HG03280 (cell line): ENCODE data around the gene POLR3G.

ENCODE experiments used
- ATAC-seq: cut with Tn5 transposase; IDR thresholded peaks from one replicate; pipeline ENCODE4 v1.9.1; 2021; ENCODE audit warnings: mild to moderate bottlenecking, moderate library complexity; ENCODE audit not compliant: unreplicated experiment

POLR3G gene, protein sequence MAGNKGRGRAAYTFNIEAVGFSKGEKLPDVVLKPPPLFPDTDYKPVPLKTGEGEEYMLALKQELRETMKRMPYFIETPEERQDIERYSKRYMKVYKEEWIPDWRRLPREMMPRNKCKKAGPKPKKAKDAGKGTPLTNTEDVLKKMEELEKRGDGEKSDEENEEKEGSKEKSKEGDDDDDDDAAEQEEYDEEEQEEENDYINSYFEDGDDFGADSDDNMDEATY

DNA sequence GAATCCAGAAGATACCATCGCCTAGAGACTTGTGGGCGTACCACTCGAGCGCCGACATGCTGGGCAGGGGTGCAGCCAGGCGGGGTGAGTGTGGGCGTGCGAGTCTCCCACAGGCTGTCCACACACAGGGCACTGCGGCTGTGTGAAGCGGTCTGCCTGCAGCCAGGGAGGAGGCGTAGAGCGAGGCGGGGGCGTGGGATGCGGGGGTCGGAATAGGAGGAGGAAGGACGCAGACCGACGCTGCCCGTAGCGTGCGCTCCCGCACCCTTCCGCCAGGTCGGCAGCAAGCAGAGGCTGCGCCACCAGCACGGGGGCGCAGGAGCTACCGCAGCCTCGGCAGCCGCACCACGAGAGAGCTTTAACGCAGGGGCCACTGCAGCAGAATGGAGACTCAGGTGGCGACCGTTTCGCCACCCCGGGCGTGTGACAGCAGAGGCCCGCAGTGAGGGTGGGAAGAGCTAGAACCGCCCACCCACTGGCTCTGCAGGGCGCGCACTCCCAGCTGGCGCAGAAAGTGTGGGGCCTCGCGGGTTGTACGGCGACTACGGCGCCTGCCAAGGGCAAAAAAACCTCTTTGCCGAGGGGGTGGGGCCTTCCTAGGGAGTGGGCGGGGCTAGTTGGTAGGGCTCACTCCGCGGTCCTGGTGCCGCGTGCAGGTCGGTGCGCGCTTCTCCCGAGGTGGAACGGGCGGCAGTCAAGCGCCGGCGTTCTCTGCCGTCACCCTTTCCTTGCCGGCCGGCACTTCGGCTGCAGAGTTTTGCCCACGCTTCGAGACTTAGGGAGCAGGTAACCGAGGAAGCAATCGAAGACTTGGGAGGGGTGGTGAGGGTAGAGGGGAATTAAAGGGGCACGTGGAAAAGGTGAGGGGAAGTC, at the start of gene POLR3G, which contains the start of gene MBLAC2:
POLR3G (plus strand) TSS at position 630 of the 873 bp plus-strand sequence. CDS start 10,704 bp downstream, outside the sequence.
MBLAC2 (minus strand) TSS at position 537 of the 873 bp plus-strand sequence; CDS start at position 58, 479 bp downstream.
- peak; percentile 86 for ATAC-seq

DNA sequence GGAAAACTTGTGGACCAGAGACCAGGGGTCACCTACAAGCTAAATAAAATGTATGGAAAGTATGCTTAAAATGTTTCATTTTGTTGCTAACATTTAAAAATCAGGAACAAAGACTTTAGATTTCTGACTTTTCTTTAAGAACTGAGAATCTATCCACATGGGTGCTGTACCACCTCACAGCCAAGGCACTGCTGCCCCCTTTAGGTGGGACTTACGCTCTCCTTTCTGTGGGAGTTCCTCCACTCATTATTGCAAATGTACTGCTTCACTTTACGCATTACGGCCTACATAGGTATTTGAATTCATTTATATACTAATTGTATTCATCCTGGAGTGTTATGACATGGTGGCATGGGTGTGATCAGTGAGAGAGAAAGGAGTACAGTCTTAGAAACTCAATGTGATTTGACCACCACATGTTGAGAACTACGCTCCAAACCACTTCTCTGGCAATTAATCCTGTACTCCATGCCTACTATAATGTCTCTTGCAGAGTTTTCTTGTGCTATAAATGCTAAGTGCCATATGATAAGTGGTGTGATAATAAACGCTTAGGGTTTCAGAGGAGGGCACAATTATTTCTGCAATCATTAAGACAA, 40.4 kb upstream of the POLR3G start:
- peak; percentile 59 for ATAC-seq

DNA sequence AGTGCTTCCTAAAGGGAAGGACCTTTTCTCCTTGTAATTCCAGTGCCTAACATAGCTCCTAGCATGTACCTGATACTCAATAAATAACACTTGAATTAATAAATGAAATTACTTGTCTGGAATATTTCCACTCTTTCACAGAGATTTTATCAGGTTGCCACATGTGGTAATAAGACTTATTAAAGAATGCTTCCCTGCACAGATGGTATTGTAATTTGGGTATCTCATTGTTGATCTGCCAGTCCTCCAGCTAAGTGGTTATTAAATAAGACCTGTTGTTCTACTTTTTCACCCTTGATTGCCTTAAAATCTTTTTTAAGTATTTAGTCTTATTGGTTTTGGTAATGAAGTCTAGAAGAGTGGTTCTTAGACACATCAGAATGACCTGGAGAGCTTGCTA, 37.0 kb upstream of the POLR3G start:
- ATAC-seq: no peak

DNA sequence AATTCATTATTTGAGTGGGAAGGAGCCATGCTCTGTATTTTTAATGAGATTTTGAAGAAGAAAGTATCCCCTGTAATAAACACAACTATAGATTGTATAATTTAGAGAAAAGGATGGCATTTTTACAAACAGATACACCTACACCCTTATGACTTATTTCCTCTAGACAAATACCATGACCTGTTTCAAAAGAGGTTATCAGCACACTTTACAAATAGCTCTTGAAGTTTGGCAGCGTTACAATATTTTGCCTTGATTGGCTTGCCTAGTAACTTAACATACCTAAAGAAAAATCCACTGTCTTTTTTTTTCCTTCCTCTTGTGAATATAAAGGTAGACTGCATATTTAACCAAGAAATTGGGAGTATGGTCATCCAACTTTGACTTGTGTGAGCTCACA, 36.6 kb upstream of the POLR3G start:
- no peak for ATAC-seq

DNA sequence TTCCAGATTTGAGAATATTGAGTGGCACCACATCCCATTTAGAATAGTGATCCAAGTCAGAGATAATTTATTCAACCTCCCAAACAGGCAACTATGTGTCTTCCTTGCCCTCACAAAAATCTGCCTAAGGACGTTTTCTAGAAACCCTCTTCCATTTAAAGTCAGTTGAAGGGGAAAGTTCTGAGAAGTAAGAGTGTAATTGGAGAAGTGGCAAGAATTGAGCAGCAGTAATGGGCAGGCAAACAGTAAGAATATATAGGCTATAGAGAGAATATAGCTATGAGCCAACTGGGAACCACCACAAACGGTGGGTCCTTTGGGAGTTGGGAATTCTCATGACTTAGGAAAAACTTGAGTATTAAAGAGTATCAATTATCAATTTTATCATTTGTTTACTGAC, 34.0 kb upstream of the POLR3G start:
- no peak for ATAC-seq

DNA sequence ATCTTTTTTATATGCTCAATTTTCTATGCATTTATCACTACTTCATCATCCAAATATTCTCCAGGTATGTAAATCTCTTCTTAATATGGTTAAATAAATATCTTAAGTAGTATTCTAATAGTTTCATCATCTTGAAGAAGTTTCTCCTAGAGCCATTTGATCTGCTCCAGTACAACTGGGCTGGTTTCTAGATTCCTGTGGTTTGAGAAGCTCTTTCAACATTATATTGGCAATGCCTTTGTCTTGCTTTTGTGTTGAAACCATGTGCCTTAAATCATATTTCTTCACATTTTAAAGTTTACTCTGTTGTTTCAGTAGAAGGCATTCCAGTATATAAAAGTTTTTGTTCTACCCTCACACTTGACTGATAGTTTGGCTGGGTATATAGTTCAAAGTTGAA, 27.7 kb upstream of the POLR3G start:
- ATAC-seq: no peak

DNA sequence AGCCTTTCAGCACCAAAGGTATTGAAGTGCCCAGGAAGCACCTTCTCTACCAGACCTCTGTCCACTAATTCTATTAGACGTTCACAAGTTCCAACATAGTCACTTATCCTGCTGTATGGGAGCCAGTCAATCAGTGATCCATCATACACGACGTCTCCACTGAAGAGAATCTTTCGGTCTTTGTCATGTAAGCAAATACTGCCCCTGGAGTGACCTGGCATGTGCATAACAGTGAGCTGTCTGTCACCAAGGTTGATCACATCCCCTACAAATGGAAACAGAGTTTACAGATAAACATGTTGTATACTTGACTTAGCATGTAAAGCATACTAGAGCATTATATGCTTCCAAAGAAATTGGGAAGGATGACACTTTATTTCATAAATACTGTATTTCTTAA, 13.4 kb upstream of the POLR3G start:
- no peak for ATAC-seq

DNA sequence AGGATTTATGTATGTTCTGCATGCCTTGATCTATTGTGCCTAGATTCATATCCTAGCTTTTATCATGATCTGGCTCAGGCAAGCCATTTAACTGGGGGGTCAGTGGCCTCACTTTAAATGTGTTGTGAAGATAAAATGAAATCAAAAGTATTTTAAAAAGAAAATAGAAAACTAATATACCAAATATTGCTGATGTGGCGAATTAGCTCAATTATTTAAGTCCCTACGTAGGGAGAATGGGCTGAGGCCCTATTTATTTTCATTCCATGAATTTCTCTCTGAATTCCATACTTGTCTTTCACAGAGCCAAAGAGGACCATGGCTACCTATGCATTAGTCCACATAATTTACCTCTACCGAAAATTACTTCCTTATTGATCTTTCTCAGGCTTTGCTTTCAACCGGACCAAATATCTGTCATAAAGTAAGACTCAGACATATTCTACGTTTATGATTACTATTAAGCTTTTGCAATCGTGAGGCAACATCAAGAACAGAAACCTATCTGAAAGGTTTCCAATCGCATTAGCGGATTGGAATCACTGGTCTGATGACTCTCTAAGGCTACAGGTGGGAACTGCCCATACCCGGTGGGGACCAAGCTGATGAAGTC, 1.8 kb upstream of the POLR3G start:
- ATAC-seq: no peak

DNA sequence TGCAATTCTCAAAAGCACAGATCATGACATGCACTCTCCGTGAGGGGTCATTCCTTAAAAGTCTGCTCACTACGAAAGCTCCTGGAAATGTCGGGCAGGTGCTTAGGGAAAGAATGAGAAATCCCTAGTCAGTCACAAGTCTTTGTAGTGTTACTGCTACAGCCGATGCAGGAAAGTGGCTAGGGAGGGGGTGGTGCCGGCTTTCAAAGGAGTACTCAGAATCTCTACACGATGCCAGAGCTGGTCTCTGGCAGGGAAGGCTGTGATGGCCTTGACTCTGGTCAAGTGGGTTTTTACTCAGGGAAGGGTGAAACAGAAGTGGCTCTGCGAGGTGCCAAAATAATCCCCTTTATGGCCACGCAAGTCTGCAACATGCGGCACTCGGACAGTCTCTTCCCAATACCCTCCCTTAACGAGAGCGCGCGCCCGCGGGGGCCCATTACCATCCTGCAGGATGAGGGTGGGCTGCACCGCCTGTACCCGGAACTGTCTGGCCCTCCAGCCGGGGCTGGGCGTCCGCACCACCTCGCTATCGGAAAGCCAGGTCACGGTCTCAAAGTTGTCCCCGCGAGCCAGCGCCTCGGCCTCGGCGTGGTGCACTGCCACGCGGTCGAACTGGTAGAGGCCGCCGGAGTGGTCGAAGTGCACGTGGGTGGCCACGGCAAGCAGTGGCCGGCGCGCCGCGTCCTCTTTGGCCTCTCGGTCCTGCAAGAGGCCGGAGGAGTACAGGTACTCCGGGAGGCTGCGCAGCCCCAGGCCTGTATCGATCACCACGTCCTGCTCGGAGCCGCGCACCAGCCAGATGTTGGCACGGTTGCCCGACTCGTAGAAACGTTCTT, 1.0 kb upstream of the POLR3G start:
- ATAC-seq: peak; percentile 11

DNA sequence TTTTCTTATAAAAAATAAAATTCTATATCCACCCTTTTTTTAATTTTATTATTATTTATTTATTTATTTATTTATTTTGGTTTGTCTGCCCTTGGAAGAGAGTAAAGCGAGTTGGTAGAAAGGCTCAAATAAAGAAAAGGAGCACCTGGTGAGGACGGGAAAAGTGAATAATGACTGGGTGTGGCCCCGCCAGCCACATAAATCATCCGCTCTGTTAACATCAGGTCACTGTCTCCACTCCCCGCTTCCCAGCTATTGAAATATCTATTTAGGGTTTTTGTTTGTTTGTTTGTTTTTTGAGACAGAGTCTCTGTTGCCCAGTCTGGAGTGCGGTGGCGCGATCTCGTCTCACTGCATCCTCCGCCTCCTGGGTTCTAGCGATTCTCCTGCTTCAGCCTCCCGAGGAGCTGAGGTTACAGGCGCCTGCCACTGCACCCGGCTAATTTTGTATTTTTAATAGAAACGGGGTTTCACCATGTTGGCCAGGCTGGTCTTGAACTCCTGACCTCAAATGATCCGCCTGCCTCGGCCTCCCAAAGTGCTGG, 844 bp downstream of the POLR3G start:
- ATAC-seq: no peak

DNA sequence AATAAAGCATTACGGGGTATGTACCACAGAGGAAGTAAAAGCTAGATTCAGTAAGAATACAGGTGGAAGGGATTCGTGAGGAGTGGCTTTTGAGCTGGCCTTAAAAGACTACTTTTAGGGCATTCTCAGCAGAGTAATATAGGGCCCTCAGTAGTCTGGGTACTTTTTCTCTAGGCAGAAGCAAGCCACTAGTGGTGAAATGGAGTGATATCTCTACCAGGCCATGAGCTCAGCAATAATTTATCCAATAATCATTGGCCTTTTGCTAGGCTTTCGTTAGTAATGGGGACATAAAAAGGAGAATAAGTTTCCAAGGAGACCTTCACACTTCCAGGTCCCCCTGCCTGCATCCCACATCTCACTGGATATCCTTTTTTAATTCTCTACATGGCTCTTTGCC, 1.7 kb downstream of the POLR3G start:
- no peak for ATAC-seq

DNA sequence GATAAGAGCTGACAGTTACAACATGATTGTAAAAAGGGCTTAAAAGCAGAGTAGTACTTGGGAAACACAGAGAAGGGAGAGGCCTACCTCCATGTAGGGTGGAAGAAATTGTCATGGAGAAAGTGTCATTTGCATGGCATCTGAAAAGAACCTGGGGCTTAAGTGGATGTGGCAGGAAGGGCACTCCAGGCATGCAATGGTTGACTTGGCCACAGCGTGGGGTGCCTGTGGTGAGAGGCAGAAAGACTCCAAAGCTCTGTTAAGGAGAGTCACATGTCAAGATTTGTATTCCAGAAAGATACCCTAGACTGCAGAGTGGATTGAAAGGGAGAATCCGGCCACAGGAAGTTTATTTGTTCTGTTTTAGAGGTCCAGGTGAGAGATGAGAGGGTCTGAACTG, 2.4 kb downstream of the POLR3G start:
- ATAC-seq: no peak

DNA sequence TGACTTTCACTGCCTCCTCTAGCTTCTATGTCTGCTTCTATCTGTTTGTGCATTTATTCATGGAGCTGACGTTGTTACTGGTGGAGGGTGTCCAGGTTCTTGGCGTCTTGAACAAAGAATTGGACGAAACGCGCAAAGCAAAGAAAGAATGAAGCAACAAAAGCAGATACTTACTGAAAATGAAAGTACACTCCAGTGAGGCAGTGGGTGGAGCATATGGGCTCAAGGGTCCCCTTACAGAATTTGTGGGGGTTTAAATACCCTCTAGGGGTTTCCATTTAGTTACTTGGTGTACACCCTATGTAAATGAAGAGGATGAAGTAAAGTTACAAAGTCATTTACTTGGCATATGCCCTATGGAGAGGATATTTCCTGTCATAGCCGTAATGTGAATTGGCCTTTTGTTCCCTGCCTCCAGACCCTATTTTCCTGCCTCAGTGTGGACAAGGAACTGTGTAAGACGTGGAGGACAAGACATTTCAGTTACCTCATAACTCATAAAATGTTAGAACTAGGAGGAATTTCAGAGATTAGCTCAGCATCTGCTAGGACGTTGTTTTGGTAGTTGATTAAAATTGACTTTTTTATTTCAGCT, 3.1 kb downstream of the POLR3G start:
- no peak for ATAC-seq

DNA sequence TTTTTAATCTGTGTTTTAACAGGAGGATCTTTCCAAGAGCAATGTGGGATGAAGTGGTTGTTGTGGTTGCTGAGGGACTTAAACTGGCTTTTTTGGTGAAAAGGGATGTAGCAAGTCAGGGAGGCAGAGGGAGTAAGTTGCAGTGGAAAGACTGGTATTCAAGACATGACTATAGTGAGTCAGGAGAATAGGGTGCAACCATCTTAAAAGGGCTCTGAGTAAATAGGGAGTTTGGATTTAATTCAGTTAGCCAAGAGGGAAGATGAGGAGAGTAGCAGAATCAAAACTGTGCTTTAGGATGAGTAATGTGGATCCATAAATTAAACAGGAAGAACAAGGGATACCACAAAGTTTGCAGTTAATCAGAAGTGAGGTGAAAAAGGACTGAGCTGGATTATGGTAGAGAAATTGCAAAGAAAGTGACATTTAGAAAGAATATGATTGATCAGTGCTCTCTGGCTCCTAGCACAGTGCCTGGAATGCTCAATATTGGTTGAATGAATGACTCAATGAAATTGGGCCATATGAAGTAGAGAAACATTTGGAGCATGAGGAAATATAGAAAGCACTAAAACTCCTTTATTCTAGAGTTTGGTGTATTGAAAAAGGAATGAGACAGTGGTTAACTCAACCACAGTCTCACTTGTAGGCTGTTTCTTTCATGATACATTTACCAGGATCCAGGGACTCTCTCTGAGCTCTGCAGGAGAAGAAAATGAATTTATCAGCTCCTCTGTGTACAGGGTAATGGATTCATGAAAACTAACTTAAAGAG, 5.1 kb downstream of the POLR3G start:
- no peak for ATAC-seq

DNA sequence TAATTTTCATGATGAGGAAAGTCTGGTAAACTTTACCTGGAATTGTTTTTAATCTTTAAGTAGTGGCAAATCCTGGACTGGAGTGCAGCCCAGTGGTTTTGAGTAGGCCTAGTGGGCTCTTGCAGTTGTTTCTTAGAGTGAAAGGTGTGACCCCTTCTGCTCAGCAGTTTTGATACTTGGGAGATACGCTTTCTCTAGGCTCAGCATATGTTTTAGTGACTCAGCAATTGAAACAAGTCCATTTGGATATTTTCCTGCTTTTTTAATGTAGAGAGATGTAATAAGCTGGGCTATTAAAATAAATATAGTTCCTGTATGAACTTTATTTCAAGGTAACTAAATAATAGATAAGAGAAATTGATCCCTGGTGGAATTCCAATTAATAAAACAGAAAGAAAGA, 6.0 kb downstream of the POLR3G start:
- ATAC-seq: no peak

DNA sequence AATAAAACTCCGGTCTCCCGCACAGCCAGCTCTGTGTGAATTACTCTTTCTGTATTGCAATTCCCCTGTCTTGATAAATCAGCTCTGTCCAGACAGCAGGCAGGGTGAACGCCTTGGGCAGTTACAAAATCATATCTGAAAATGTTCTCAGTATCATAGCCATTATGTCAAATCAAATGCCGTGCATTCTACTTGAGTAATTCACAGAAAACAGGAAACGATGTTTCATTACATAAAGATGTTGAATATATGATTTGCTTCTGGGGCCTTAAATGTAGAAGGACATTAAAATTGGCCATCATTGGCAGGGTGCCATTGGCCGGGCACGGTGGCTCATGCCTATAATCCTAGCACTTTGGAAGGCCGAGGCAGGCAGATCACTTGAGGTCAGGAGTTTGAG, 8.5 kb downstream of the POLR3G start:
- no peak for ATAC-seq

DNA sequence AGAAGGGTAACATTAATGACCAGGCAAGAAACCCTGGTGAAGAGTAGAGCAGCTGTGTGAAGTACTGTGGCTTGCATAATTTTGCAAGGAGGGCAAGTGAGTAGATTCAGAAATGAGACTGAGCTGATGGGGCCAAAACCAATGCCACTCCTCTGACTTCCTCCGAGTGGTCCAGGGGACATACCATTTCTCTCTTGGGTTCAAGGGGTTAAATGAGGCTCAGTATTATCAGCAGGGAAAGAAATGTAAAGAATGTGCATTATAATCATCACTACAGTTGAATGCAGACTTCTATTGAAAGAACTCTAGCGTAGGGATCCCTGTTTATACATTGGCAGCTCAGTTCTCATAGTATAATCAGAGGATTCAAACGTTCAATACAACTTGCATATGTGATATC, 9.9 kb downstream of the POLR3G start:
- ATAC-seq: no peak

DNA sequence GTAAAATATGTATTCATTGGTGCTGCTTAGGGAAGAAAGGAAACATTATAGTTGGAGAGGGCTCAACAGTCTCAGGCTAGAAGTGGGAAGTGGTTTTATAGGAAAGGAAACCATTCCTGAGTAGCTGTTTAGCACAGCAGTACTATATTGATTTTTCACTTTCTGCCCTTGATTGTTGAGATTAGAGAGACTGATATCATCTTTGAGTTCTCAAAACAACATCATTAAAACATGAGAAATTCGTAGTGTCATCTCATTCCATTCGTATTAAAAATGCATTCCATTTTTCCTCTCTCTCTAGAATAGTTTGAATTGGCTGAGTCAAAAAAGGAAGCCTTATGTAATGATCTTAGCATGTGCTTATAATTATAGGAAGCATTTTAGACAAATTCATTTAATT, 14.1 kb downstream of the POLR3G start:
- ATAC-seq: no peak

DNA sequence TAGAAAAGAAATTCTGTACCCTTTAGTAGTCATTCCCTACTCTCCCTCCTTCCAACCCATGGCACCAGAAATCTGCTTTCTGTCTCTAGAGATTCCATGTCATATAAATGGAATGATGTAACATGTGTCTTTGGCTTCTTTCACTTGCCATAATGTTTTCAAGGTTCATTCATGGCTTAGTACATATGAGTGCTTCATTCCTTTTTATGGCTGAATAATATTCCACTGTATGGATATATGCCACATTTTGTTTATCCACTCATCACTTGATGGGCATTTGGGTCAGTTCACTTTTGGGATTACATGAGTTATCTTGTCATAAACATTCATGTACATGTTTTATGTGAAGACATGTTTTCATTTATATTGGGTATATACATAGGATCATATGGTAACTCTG, 19.4 kb downstream of the POLR3G start:
- no peak for ATAC-seq
